GM12878 (cell line): ENCODE data around the gene SRP68. TPM values are rescaled to one million over a fixed set of nuclear protein-coding genes. Genes with fewer than 3 reads are reported as not detected.

ENCODE experiments used
- ASH2L ChIP-seq: fragments of 300-600, 200-600 bp; sonication (generic); IDR thresholded peaks from 2 replicates; pipeline ENCODE4 v1.6.1; 2017; ENCODE audit warnings: low read depth, mild to moderate bottlenecking, borderline replicate concordance
- BMI1 ChIP-seq: fragments of 450-650 bp; IDR thresholded peaks from 2 replicates; pipeline ENCODE4 v1.6.1; 2016; ENCODE audit warnings: mild to moderate bottlenecking, moderate library complexity, borderline replicate concordance
- CREM ChIP-seq: IDR thresholded peaks from 2 replicates; pipeline ENCODE4 v1.6.1; 2014; ENCODE audit warnings: antibody characterized with exemption, low read depth
- GABPA ChIP-seq: IDR thresholded peaks from 2 replicates; pipeline ENCODE4 v1.6.1; 2014; ENCODE audit warnings: antibody characterized with exemption, low read depth, mild to moderate bottlenecking, inconsistent platforms
- JUND ChIP-seq: IDR thresholded peaks from 2 replicates; pipeline ENCODE4 v1.6.1; 2012; ENCODE audit warnings: low read depth, mild to moderate bottlenecking, low read length, improper control_type of control experiment, moderate library complexity
- NFIC ChIP-seq: IDR thresholded peaks from 2 replicates; pipeline ENCODE4 v1.6.1; 2012; ENCODE audit warnings: low read depth, mild to moderate bottlenecking, inconsistent platforms, low read length, moderate library complexity
- NFXL1 ChIP-seq: fragments of 450-650 bp; IDR thresholded peaks from 2 replicates; pipeline ENCODE4 v1.6.1; 2017; ENCODE audit warnings: antibody characterized with exemption, mild to moderate bottlenecking, borderline replicate concordance
- NFYA ChIP-seq: IDR thresholded peaks from 2 replicates; pipeline ENCODE4 v1.6.1; 2011; ENCODE audit warnings: low read depth, mild to moderate bottlenecking, low read length, improper control_type of control experiment, borderline replicate concordance
- SMC3 ChIP-seq: IDR thresholded peaks from 2 replicates; pipeline ENCODE4 v1.6.1; 2011; ENCODE audit warnings: low read length, improper control_type of control experiment, borderline replicate concordance
- SRF ChIP-seq, 2 experiments: IDR thresholded peaks; 2 replicates each; pipeline ENCODE4 v1.6.1; 2011; ENCODE audit warnings: low read depth in 2 of 2, low read length in 2 of 2, mild to moderate bottlenecking in 1 of 2, moderate library complexity in 1 of 2
- ZBED1 ChIP-seq: IDR thresholded peaks from 2 replicates; pipeline ENCODE4 v1.6.1; 2016; ENCODE audit warnings: borderline replicate concordance
- ZNF274 ChIP-seq: IDR thresholded peaks from one replicate; pipeline ENCODE4 v1.8.0; 2011; ENCODE audit not compliant: insufficient read length, insufficient read depth
- ZNF384 ChIP-seq: IDR thresholded peaks from 2 replicates; pipeline ENCODE4 v1.6.1; 2012; ENCODE audit warnings: low read depth, mild to moderate bottlenecking, low read length, improper control_type of control experiment, borderline replicate concordance
- ZNF622 ChIP-seq: fragments of 450-650 bp; IDR thresholded peaks from 2 replicates; pipeline ENCODE4 v1.6.1; 2017; ENCODE audit warnings: mild to moderate bottlenecking, inconsistent platforms
- ZZZ3 ChIP-seq: IDR thresholded peaks from 2 replicates; pipeline ENCODE4 v1.6.1; 2011; ENCODE audit warnings: low read depth; ENCODE audit not compliant: control insufficient read depth, insufficient read length
- polyA plus RNA-seq, 11 experiments: library from polyadenylated mRNA; depleted of rRNA in 4 of 11; unstranded in 6 of 11; stranded (reverse) in 5 of 11; fragments of >200 nt; fragmentation: Nextera tagmentation in 4 of 11; fragmentation: Illumina TruSeq in 1 of 11; extraction: Ambion mirVana in 4 of 11; extraction: Trizol in 1 of 11; gene quantifications; 1 replicate in 1 of 11; 2 replicates in 10 of 11; pipeline versions ENCODE4 v1.2.1 to v1.2.3, GENCODE V29; 2011 to 2016; ENCODE audit warnings: inconsistent platforms in 2 of 11, missing spikeins in 2 of 11, low read depth in 1 of 11
- total RNA-seq, 4 experiments: library from RNA; depleted of rRNA in 3 of 4; stranded (reverse); fragments of >200 nt in 3 of 4; fragmentation: Illumina TruSeq in 1 of 4; extraction: Trizol in 1 of 4; gene quantifications; 2 replicates each; pipeline versions ENCODE4 v1.2.1 to v1.2.3, GENCODE V29; 2013 to 2021
- TF ChIP-seq, protein P1 (sequence below): fragments of 450-650 bp; formaldehyde crosslinking; IDR thresholded peaks from 2 replicates; pipeline ENCODE4 v1.4.0; 2020; ENCODE audit warnings: mild to moderate bottlenecking, moderate library complexity
- TF ChIP-seq, protein P2 (sequence below): fragments of 450-650 bp; conservative IDR thresholded peaks from 2 replicates; pipeline ENCODE4 v1.6.1; 2017; ENCODE audit warnings: mild to moderate bottlenecking, moderate library complexity
- TF ChIP-seq, protein P3 (sequence below): fragments of 450-650 bp; formaldehyde crosslinking; IDR thresholded peaks from 2 replicates; pipeline ENCODE4 v1.5.0; 2022; ENCODE audit warnings: mild to moderate bottlenecking, missing genetic modification characterization
- TF ChIP-seq, protein P4 (sequence below): IDR thresholded peaks from 2 replicates; pipeline ENCODE4 v1.6.1; 2012; ENCODE audit warnings: low read length, inconsistent platforms

The SRP68 gene
- total and polyA plus RNA-seq, 10 of the 15 experiments (the other 5 are each of a cell fraction or from before 2014, with no cell fraction given): 24.7 to 89.7 (median 62.7) TPM

DNA sequence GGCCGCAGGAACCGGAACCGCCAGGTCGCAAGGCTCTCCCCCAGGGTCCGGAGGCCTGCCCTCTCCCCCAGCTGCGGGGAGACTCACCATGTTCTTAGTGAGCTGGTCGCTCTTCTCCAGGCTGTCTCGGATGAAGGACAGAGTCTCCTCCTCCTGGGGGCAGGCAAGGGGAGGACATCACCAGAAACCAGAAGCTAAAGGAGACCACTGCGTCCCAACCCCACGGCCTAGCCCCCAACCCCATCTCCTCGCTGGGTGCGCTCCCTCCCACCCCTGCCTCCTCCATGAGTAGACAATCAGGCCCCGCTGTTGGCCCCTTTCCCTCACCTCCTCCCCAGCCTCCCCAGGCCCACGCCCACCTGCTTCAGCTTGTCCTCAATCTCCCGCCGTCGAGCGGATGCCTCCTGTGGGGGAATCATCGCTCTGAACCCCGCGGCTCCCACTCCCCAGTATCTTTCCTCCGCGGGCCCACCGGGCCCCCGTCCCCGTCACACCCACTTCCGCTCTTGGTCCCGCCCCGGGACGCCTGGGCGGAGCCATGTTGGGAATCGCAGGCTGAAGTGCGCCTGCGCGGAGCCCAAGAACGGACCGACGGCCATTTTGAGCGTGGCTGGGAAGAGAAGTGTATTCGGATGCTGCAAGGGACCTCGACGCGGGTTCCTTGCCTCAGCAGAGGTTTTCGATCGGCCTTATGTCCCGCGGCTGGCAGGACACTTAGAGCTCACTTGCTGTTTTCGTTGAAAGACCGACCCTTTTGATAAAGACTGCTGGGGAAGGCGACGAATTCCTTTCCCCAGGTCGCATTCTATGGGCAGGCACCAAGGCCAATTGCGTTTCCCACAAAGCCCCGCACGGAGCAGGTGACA, 31.2 kb upstream of the SRP68 start, which contains the start of gene EXOC7 (continued):
- TF ChIP-seq, protein P1, sequence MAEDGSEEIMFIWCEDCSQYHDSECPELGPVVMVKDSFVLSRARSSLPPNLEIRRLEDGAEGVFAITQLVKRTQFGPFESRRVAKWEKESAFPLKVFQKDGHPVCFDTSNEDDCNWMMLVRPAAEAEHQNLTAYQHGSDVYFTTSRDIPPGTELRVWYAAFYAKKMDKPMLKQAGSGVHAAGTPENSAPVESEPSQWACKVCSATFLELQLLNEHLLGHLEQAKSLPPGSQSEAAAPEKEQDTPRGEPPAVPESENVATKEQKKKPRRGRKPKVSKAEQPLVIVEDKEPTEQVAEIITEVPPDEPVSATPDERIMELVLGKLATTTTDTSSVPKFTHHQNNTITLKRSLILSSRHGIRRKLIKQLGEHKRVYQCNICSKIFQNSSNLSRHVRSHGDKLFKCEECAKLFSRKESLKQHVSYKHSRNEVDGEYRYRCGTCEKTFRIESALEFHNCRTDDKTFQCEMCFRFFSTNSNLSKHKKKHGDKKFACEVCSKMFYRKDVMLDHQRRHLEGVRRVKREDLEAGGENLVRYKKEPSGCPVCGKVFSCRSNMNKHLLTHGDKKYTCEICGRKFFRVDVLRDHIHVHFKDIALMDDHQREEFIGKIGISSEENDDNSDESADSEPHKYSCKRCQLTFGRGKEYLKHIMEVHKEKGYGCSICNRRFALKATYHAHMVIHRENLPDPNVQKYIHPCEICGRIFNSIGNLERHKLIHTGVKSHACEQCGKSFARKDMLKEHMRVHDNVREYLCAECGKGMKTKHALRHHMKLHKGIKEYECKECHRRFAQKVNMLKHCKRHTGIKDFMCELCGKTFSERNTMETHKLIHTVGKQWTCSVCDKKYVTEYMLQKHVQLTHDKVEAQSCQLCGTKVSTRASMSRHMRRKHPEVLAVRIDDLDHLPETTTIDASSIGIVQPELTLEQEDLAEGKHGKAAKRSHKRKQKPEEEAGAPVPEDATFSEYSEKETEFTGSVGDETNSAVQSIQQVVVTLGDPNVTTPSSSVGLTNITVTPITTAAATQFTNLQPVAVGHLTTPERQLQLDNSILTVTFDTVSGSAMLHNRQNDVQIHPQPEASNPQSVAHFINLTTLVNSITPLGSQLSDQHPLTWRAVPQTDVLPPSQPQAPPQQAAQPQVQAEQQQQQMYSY (CRISPR knock-in tag): no peak
- TF ChIP-seq ZBED1 (no peak), SMC3 (no peak), ZZZ3 (no peak), BMI1 (no peak), NFYA (no peak), ZNF274 (no peak), GABPA (peak; percentile 80), JUND (no peak), NFIC (no peak), ZNF622 (no peak), ZNF384 (no peak), CREM (0 out of 2 replicates have a peak, but pooled peaks have one; percentile 51), NFXL1 (no peak), ASH2L (no peak), SRF (IDR thresholded peaks at IDR 0.05; ENCODE audit: low read depth in 2 of 2, low read length in 2 of 2) (0 out of 4 replicates have a peak, but pooled peaks of 1 of the 2 experiments have one; percentile 10)
- TF ChIP-seq, protein P2, sequence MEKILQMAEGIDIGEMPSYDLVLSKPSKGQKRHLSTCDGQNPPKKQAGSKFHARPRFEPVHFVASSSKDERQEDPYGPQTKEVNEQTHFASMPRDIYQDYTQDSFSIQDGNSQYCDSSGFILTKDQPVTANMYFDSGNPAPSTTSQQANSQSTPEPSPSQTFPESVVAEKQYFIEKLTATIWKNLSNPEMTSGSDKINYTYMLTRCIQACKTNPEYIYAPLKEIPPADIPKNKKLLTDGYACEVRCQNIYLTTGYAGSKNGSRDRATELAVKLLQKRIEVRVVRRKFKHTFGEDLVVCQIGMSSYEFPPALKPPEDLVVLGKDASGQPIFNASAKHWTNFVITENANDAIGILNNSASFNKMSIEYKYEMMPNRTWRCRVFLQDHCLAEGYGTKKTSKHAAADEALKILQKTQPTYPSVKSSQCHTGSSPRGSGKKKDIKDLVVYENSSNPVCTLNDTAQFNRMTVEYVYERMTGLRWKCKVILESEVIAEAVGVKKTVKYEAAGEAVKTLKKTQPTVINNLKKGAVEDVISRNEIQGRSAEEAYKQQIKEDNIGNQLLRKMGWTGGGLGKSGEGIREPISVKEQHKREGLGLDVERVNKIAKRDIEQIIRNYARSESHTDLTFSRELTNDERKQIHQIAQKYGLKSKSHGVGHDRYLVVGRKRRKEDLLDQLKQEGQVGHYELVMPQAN: no peak
- TF ChIP-seq, protein P3, sequence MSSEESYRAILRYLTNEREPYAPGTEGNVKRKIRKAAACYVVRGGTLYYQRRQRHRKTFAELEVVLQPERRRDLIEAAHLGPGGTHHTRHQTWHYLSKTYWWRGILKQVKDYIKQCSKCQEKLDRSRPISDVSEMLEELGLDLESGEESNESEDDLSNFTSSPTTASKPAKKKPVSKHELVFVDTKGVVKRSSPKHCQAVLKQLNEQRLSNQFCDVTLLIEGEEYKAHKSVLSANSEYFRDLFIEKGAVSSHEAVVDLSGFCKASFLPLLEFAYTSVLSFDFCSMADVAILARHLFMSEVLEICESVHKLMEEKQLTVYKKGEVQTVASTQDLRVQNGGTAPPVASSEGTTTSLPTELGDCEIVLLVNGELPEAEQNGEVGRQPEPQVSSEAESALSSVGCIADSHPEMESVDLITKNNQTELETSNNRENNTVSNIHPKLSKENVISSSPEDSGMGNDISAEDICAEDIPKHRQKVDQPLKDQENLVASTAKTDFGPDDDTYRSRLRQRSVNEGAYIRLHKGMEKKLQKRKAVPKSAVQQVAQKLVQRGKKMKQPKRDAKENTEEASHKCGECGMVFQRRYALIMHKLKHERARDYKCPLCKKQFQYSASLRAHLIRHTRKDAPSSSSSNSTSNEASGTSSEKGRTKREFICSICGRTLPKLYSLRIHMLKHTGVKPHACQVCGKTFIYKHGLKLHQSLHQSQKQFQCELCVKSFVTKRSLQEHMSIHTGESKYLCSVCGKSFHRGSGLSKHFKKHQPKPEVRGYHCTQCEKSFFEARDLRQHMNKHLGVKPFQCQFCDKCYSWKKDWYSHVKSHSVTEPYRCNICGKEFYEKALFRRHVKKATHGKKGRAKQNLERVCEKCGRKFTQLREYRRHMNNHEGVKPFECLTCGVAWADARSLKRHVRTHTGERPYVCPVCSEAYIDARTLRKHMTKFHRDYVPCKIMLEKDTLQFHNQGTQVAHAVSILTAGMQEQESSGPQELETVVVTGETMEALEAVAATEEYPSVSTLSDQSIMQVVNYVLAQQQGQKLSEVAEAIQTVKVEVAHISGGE (CRISPR knock-in tag): no peak
- TF ChIP-seq, protein P4, sequence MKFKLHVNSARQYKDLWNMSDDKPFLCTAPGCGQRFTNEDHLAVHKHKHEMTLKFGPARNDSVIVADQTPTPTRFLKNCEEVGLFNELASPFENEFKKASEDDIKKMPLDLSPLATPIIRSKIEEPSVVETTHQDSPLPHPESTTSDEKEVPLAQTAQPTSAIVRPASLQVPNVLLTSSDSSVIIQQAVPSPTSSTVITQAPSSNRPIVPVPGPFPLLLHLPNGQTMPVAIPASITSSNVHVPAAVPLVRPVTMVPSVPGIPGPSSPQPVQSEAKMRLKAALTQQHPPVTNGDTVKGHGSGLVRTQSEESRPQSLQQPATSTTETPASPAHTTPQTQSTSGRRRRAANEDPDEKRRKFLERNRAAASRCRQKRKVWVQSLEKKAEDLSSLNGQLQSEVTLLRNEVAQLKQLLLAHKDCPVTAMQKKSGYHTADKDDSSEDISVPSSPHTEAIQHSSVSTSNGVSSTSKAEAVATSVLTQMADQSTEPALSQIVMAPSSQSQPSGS: no peak
